Neuronal stem cell (in vitro differentiated cells): ENCODE measurements around the gene BHLHA9.
A peak's percentile ranks its signal among the peaks of the same experiment; 100 is the strongest.

ENCODE experiments used
- DNase-seq: peaks from one replicate; pipeline ENCODE4 v3.0.0-alpha.2; 2013; ENCODE audit warnings: low spot score
- H2AFZ ChIP-seq: one replicate; pipeline ENCODE4 v1.6.1; 2013; ENCODE audit warnings: mild to moderate bottlenecking, low read length, inconsistent platforms
- H2AK5ac ChIP-seq: 2 replicates; pipeline ENCODE4 v1.6.1; 2013; ENCODE audit warnings: low read depth, mild to moderate bottlenecking, inconsistent platforms, low read length, moderate library complexity, mixed read lengths
- H2BK120ac ChIP-seq: 2 replicates; pipeline ENCODE4 v1.6.1; 2013; ENCODE audit warnings: low read depth, mild to moderate bottlenecking, inconsistent platforms, low read length, moderate library complexity, mixed read lengths
- H2BK12ac ChIP-seq: one replicate; pipeline ENCODE4 v1.6.1; 2013; ENCODE audit warnings: low read length, inconsistent platforms
- H2BK15ac ChIP-seq: 2 replicates; pipeline ENCODE4 v1.6.1; 2013; ENCODE audit warnings: mild to moderate bottlenecking, low read length, inconsistent platforms, mixed read lengths
- H2BK5ac ChIP-seq: one replicate; pipeline ENCODE4 v1.6.1; 2013; ENCODE audit warnings: inconsistent platforms, mild to moderate bottlenecking, low read length, moderate library complexity
- H3K14ac ChIP-seq: one replicate; pipeline ENCODE4 v1.6.1; 2013; ENCODE audit warnings: low read length, inconsistent platforms
- H3K18ac ChIP-seq: 2 replicates; pipeline ENCODE4 v1.6.1; 2013; ENCODE audit warnings: low read length, inconsistent platforms
- H3K23ac ChIP-seq: 2 replicates; pipeline ENCODE4 v1.6.1; 2013; ENCODE audit warnings: low read depth, mild to moderate bottlenecking, mixed read lengths, low read length, inconsistent platforms; ENCODE audit not compliant: poor library complexity
- H3K27ac ChIP-seq: replicated peaks from 3 replicates; pipeline ENCODE4 v1.5.1; 2013; ENCODE audit warnings: low read length, inconsistent platforms
- H3K27me3 ChIP-seq, 3 experiments: 2 replicates each; pipeline ENCODE4 v1.6.1; 2013; ENCODE audit warnings: low read length in 3 of 3, mild to moderate bottlenecking in 2 of 3, inconsistent platforms in 1 of 3, low read depth in 1 of 3, mixed read lengths in 1 of 3, moderate library complexity in 1 of 3; ENCODE audit not compliant: control insufficient read depth in 3 of 3, insufficient read depth in 3 of 3
- H3K36me3 ChIP-seq, 2 donors: replicated peaks in 1 of 2; 2 replicates each; pipeline ENCODE4 v1.6.1; 2013; ENCODE audit warnings: low read length in 2 of 2; ENCODE audit not compliant: control insufficient read depth in 2 of 2, insufficient read depth in 2 of 2
- H3K4ac ChIP-seq: 2 replicates; pipeline ENCODE4 v1.6.1; 2013; ENCODE audit warnings: inconsistent platforms, mild to moderate bottlenecking, low read length, moderate library complexity
- H3K4me1 ChIP-seq, 2 donors: 1 replicate in 1 of 2; 2 replicates in 1 of 2; pipeline ENCODE4 v1.6.1; 2013; ENCODE audit warnings: low read length in 2 of 2, low read depth in 1 of 2; ENCODE audit not compliant: control insufficient read depth in 2 of 2, insufficient read depth in 1 of 2
- H3K4me2 ChIP-seq: one replicate; pipeline ENCODE4 v1.6.1; 2013; ENCODE audit warnings: mild to moderate bottlenecking, low read length, inconsistent platforms; ENCODE audit not compliant: insufficient read depth, poor library complexity, severe bottlenecking
- H3K4me3 ChIP-seq, 2 donors: 2 replicates each; pipeline ENCODE4 v1.5.1; 2013; ENCODE audit warnings: low read length in 2 of 2, mild to moderate bottlenecking in 2 of 2, inconsistent platforms in 1 of 2, moderate library complexity in 1 of 2
- H3K79me1 ChIP-seq: one replicate; pipeline ENCODE4 v1.6.1; 2013; ENCODE audit warnings: low read depth, mild to moderate bottlenecking, inconsistent platforms, low read length, moderate library complexity
- H3K9ac ChIP-seq: one replicate; pipeline ENCODE4 v1.6.1; 2013; ENCODE audit warnings: mild to moderate bottlenecking, low read depth, low read length, inconsistent platforms; ENCODE audit not compliant: poor library complexity
- H3K9me3 ChIP-seq, 2 donors: replicated peaks in 1 of 2; 2 replicates each; pipeline versions ENCODE3 to v1.6.1; 2013; ENCODE audit warnings: low read length in 2 of 2, mild to moderate bottlenecking in 2 of 2, inconsistent platforms in 1 of 2, low read depth in 1 of 2, mixed read lengths in 1 of 2, moderate library complexity in 1 of 2; ENCODE audit not compliant: control insufficient read depth in 2 of 2, insufficient read depth in 1 of 2
- H4K8ac ChIP-seq: one replicate; pipeline ENCODE4 v1.6.1; 2013; ENCODE audit warnings: low read depth, mild to moderate bottlenecking, inconsistent platforms, low read length, moderate library complexity
- H4K91ac ChIP-seq: one replicate; pipeline ENCODE4 v1.6.1; 2013; ENCODE audit warnings: low read length, low read depth, mild to moderate bottlenecking, inconsistent platforms; ENCODE audit not compliant: poor library complexity
- WGBS, 2 donors: extraction: QIAGEN DNeasy Blood & Tissue Kit; methylation state at CpG; one replicate each; pipeline ENCODE4 v1.1.7; 2013; ENCODE audit warnings: missing lambda C conversion rate in 2 of 2, mixed read lengths in 1 of 2; ENCODE audit not compliant: insufficient read length in 2 of 2, insufficient replicate concordance in 1 of 2; ENCODE audit errors: extremely low coverage in 2 of 2; 5-methylcytosine and 5-hydroxymethylcytosine counted together

BHLHA9 gene

GRCh38 chr17:1312261-1312870 lies 42.1 kb downstream of the BHLHA9 start:
- Histone ChIP-seq H3K36me3 (no peaks in the 10 kb centered on the region), H3K14ac (no peak overlapping the region), H3K9me3 (no peaks in the 10 kb centered on the region), H3K79me1 (no peaks in the 10 kb centered on the region), H3K27ac (no peak overlapping the region), H2BK5ac (no peak overlapping the region), H2AK5ac (peak overlapping the region; percentile 66), H4K8ac (no peak overlapping the region), H2BK120ac (no peak overlapping the region), H2AFZ (peak overlapping the region; percentile 35), H3K4me3 (no peak overlapping the region), H3K18ac (peak overlapping the region; percentile 73), H3K4me1 (peaks cover 4 to 10% of the 10 kb centered on the region in 2 donors), H4K91ac (no peak overlapping the region), H3K9ac (no peak overlapping the region), H3K23ac (no peak overlapping the region), H2BK15ac (no peak overlapping the region), H3K4me2 (no peak overlapping the region), H2BK12ac (no peak overlapping the region), H3K4ac (no peak overlapping the region), H3K27me3 (peaks cover 0 to 10% (median 0%) of the 10 kb centered on the region in 3 experiments)
- WGBS, 2 donors = no CpG with 5 or more reads among the region's 9 CpGs
- DNase-seq = peak; percentile 45

GRCh38 chr17:1313270-1314005 lies 43.2 kb downstream of the BHLHA9 start:
- H3K18ac ChIP-seq = no peak overlapping the region
- no peak for DNase-seq
- no peak overlapping the region for H4K91ac ChIP-seq
- no peaks in the 10 kb centered on the region for H3K79me1 ChIP-seq
- no peak overlapping the region for H3K4me3 ChIP-seq
- H3K27me3 ChIP-seq = peaks cover 0 to 10% (median 0%) of the 10 kb centered on the region in 3 experiments
- H4K8ac ChIP-seq = no peak overlapping the region
- no peak overlapping the region for H3K23ac ChIP-seq
- peaks cover 4 to 10% of the 10 kb centered on the region in 2 donors for H3K4me1 ChIP-seq
- no peak overlapping the region for H2BK12ac ChIP-seq
- no peak overlapping the region for H3K4me2 ChIP-seq
- no CpG with 5 or more reads among the region's 8 CpGs for WGBS, 2 donors
- no peaks in the 10 kb centered on the region for H3K9me3 ChIP-seq
- H2AFZ ChIP-seq = no peak overlapping the region
- no peak overlapping the region for H2BK15ac ChIP-seq
- no peak overlapping the region for H2BK5ac ChIP-seq
- H3K9ac ChIP-seq = no peak overlapping the region
- H2AK5ac ChIP-seq = no peak overlapping the region
- H3K4ac ChIP-seq = no peak overlapping the region
- H3K36me3 ChIP-seq = no peaks in the 10 kb centered on the region
- H3K27ac ChIP-seq = no peak overlapping the region
- no peak overlapping the region for H3K14ac ChIP-seq
- H2BK120ac ChIP-seq = no peak overlapping the region

GRCh38 chr17:1315409-1315808 lies 45.2 kb downstream of the BHLHA9 start:
- H3K9ac ChIP-seq = no peak overlapping the region
- peak overlapping the region; percentile 78 for H2BK15ac ChIP-seq
- H2BK5ac ChIP-seq = no peak overlapping the region
- no peak overlapping the region for H3K14ac ChIP-seq
- H2AK5ac ChIP-seq = peak overlapping the region; percentile 83
- no peaks in the 10 kb centered on the region for H3K9me3 ChIP-seq
- no peaks in the 10 kb centered on the region for H3K36me3 ChIP-seq
- H2BK120ac ChIP-seq = peak overlapping the region; percentile 47
- no peak overlapping the region for H4K8ac ChIP-seq
- H3K4me1 ChIP-seq = peaks cover 4 to 10% of the 10 kb centered on the region in 2 donors
- H3K18ac ChIP-seq = peak overlapping the region; percentile 71
- no peak overlapping the region for H3K4me2 ChIP-seq
- peak overlapping the region; percentile 90 for H2BK12ac ChIP-seq
- H3K27ac ChIP-seq = no peak overlapping the region
- no peak overlapping the region for H3K4me3 ChIP-seq
- no peak overlapping the region for H4K91ac ChIP-seq
- H3K23ac ChIP-seq = no peak overlapping the region
- no peak overlapping the region for H3K4ac ChIP-seq
- no peak for DNase-seq
- peaks cover 0 to 10% (median 0%) of the 10 kb centered on the region in 3 experiments for H3K27me3 ChIP-seq
- WGBS, 2 donors = no CpG with 5 or more reads among the region's 10 CpGs
- H3K79me1 ChIP-seq = no peaks in the 10 kb centered on the region
- peak overlapping the region; percentile 59 for H2AFZ ChIP-seq

GRCh38 chr17:1315891-1316403 lies 45.7 kb downstream of the BHLHA9 start:
- no peak overlapping the region for H4K91ac ChIP-seq
- H2AK5ac ChIP-seq = no peak overlapping the region
- H2BK15ac ChIP-seq = peak overlapping the region; percentile 78
- no peak overlapping the region for H3K23ac ChIP-seq
- peaks cover 0 to 10% (median 0%) of the 10 kb centered on the region in 3 experiments for H3K27me3 ChIP-seq
- no peak overlapping the region for H3K4ac ChIP-seq
- H3K18ac ChIP-seq = peak overlapping the region; percentile 48
- peak overlapping the region; percentile 47 for H2BK120ac ChIP-seq
- DNase-seq = no peak
- no peak overlapping the region for H2BK12ac ChIP-seq
- peaks cover 4 to 10% of the 10 kb centered on the region in 2 donors for H3K4me1 ChIP-seq
- no peak overlapping the region for H3K14ac ChIP-seq
- no peak overlapping the region for H3K4me3 ChIP-seq
- H4K8ac ChIP-seq = no peak overlapping the region
- H3K79me1 ChIP-seq = no peaks in the 10 kb centered on the region
- no peaks in the 10 kb centered on the region for H3K36me3 ChIP-seq
- H3K4me2 ChIP-seq = no peak overlapping the region
- peak overlapping the region; percentile 59 for H2AFZ ChIP-seq
- no peaks in the 10 kb centered on the region for H3K9me3 ChIP-seq
- no CpG with 5 or more reads among the region's 10 CpGs for WGBS, 2 donors
- no peak overlapping the region for H2BK5ac ChIP-seq
- no peak overlapping the region for H3K27ac ChIP-seq
- no peak overlapping the region for H3K9ac ChIP-seq
